ENCODE data around the gene LRMDA. TPM values are rescaled to one million over a fixed set of nuclear protein-coding genes. Genes with fewer than 3 reads are reported as not detected.

The LRMDA gene
- total RNA-seq, 4 donors from 2014 or later: 12.0 to 15.9 (median 13.9) TPM

DNA sequence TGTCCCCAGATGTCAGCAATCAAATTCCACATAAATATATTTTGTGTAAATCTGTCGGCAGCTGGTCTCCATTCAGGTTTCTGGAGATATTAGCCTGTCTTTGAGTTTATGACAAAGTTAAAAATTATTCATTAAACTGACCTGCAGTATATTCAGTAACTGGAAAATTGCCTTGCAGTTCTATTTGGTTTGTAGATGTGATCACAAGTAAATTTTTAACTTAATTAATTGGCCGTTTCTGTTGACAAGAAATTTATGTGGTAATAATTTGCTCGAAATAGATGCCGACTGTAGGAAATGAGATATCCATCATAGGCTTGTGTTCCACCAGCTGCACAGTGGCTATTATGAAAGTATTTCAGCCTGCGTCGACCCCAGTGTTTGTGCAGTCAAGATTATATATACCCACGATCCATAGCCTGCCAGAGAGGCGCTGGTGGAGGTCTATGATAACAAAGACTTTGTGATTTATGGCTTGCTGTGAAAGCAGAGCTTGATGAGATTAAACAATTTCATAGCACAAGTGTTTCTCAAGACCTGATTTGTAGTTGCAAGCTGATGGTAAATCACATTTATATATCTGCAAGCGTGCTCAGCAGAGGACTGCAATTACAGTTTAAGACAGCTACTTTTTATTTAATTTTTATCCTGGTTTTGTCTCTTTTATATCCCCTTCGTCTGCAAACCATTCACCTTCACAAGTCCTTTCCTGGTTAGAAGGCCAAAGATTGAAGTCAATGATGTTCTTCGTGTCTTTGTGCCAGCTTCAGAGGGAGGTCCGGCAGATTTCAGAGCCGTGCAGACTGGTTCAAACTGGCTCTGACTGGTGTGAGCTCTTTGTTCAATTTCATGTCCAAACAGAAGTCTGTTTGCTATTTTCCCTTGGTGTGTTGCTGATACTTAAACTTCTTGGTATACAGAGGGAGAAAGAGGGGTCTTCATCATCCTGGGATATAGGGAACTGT, 850.9 kb downstream of the LRMDA start:
- DNase-seq (ENCODE audit: low spot score): no peak
- ATAC-seq (ENCODE audit: low FRiP score): no peak
- TF ChIP-seq, protein P1, sequence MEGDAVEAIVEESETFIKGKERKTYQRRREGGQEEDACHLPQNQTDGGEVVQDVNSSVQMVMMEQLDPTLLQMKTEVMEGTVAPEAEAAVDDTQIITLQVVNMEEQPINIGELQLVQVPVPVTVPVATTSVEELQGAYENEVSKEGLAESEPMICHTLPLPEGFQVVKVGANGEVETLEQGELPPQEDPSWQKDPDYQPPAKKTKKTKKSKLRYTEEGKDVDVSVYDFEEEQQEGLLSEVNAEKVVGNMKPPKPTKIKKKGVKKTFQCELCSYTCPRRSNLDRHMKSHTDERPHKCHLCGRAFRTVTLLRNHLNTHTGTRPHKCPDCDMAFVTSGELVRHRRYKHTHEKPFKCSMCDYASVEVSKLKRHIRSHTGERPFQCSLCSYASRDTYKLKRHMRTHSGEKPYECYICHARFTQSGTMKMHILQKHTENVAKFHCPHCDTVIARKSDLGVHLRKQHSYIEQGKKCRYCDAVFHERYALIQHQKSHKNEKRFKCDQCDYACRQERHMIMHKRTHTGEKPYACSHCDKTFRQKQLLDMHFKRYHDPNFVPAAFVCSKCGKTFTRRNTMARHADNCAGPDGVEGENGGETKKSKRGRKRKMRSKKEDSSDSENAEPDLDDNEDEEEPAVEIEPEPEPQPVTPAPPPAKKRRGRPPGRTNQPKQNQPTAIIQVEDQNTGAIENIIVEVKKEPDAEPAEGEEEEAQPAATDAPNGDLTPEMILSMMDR (IDR thresholded peaks at IDR 0.05): no peak

DNA sequence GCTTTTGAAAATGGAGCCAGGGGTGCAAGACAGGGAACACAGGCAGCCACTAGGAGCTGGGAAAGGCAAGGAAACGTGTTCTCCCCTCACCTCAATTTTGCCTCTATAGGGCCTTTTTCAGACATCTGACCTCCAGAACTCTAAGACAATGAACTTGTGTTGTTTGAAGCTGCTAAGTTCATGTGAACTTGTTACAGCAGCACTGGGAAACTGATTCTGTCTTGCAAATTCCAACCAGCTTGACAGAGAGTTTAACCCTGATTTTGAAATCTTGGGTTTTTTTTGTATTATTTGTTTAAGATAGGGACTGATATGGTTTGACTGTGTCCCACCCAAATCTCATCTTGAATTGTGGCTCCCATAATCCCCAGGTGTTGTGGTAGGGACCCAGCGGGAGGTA, 852.9 kb downstream of the LRMDA start:
- DNase-seq (ENCODE audit: low spot score): no peak
- ATAC-seq (ENCODE audit: low FRiP score): no peak
- TF ChIP-seq, protein P1 (IDR thresholded peaks at IDR 0.05): no peak

DNA sequence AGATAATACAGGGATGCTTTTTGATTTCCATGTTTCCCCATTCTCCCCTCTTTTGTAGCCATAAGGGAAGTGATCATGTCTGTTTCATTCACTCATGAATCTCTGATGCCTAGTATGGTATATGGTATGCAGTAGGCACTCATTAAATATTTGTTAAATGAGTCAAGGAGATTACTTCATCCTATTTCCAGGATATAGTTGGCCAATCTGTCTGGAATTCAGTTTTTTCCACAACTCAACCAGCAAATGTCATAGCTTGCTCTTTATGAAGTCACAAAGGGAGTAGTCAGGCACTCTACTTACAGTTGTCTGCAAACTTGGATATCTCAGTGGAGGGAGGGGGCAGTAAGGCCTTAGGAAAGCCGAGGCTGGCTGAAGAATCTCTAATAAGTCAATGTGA, 853.6 kb downstream of the LRMDA start:
- TF ChIP-seq, protein P1 (IDR thresholded peaks at IDR 0.05): no peak
- DNase-seq (ENCODE audit: low spot score) (no peak), ATAC-seq (ENCODE audit: low FRiP score) (no peak)

DNA sequence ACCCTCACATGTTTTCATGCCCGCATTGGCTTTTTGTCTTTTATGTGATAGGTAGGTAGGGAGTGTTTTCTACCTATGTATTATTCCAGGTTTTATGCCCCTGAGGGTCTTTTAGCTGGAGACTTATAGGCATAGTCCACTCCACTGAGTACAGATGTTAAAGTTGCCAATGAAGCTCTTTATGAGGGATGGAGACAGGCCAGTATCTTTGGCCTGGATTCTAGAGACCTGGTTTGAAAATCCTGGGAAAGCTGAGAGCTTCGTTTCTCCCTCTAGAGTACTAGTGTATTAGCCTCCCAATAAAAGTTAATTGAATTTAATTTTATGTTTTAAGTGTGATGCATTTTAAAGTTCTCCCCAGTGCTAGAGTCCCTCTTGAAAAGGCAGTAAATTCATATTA, 854.1 kb downstream of the LRMDA start:
- ATAC-seq (ENCODE audit: low FRiP score) (no peak), DNase-seq (ENCODE audit: low spot score) (no peak)
- TF ChIP-seq, protein P1 (IDR thresholded peaks at IDR 0.05): no peak

DNA sequence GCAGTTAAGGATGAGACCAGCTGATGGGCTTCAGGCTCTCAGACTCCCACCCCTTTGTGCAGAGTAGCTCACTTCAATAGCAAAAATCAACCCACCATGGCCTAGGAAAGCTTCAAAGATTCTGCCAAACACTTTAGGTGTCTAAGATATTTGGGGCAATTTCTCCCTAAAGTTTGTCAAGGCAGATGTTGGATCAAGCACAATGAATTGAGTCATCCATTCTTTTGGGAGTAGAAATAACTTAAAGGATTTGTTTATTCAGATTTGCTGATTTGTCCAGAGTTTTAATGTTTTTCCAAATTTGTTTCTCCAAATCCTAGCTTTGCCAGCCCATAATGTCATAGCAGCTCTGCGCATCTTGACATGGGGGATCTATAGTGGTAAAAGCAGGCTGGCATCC, 855.1 kb downstream of the LRMDA start:
- TF ChIP-seq, protein P1 (IDR thresholded peaks at IDR 0.05): no peak
- DNase-seq (ENCODE audit: low spot score): no peak
- no peak for ATAC-seq (ENCODE audit: low FRiP score)

DNA sequence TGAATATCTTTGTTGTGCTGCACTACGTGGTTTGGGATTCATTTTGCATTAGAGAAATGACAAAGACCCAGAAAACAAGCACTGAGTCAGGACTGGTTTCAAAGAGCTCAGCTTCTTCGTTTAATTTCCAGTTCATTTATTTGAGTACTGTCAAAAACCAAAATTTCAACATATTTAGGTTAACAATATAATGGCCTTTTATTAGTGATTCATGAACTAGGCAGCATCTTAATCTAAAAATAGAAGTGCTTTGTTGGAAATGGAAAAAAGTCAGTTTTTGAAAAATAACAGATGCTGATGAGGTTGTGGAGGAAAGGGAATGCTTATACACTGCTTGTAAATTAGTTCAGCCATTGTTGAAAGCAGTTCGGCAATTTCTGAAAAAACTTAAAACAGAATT, 856.4 kb downstream of the LRMDA start:
- TF ChIP-seq, protein P1 (IDR thresholded peaks at IDR 0.05): no peak
- DNase-seq (ENCODE audit: low spot score): no peak
- ATAC-seq (ENCODE audit: low FRiP score): no peak

DNA sequence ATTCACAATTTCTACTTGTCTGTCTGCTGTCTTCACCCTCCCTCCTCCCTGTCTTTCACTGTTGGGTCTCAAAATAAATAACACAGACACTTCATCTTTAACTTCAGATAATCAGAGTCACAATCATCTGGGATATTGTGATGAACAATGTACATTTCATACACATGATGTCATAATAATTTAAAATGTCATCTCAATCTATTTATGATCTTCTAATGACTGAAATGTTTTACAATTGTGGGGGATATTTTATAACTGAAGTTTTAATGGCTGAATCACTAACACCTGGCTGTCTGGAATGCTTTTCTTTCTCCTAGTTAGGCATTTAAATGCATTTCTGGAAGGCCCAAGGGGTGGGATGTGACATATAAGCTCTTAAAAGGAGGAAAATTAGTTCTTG, 859.8 kb downstream of the LRMDA start:
- TF ChIP-seq, protein P1 (IDR thresholded peaks at IDR 0.05): no peak

More for the DNA sequence above, 859.8 kb downstream of the LRMDA start:
- ATAC-seq (ENCODE audit: low FRiP score) (no peak), DNase-seq (ENCODE audit: low spot score) (no peak)

Data from omental fat pad (tissue), 4 donors.